Fibroblast of lung (primary cell): ENCODE measurements around the gene CDIP1.

ENCODE experiments used
- EZH2 ChIP-seq: IDR thresholded peaks from 2 replicates; pipeline ENCODE4 v1.5.1; 2012; ENCODE audit warnings: low read length, control low read depth, mild to moderate bottlenecking; ENCODE audit errors: missing control alignments
- TF ChIP-seq, protein P1 (sequence below), 2 donors: IDR thresholded peaks in 1 of 2; conservative IDR thresholded peaks in 1 of 2; 1 replicate in 1 of 2; 2 replicates in 1 of 2; pipeline ENCODE4 v1.5.1; 2011 to 2012; ENCODE audit warnings: low read length in 2 of 2, control low read depth in 1 of 2, inconsistent platforms in 1 of 2, low read depth in 1 of 2, mild to moderate bottlenecking in 1 of 2

DNA sequence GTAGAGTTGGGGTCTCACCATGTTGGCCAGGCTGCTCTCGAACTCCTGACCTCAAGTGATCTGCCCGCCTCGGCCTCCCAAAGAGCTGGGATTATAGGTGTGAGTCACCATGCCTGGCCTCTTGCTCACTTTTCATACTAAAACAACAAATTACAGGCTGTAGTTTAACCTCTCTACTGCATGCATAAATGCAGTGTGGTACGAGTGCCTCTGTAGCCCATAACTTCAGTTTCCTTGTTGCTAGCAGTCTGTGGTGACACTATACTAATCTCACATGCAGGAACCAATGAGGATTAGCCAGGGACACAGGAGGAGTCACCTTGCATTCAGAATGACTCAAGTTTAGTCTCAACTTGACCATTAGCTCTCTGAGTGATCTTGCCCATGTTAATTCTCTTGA is 42.3 kb downstream of the CDIP1 start:
- TF ChIP-seq, protein P1, sequence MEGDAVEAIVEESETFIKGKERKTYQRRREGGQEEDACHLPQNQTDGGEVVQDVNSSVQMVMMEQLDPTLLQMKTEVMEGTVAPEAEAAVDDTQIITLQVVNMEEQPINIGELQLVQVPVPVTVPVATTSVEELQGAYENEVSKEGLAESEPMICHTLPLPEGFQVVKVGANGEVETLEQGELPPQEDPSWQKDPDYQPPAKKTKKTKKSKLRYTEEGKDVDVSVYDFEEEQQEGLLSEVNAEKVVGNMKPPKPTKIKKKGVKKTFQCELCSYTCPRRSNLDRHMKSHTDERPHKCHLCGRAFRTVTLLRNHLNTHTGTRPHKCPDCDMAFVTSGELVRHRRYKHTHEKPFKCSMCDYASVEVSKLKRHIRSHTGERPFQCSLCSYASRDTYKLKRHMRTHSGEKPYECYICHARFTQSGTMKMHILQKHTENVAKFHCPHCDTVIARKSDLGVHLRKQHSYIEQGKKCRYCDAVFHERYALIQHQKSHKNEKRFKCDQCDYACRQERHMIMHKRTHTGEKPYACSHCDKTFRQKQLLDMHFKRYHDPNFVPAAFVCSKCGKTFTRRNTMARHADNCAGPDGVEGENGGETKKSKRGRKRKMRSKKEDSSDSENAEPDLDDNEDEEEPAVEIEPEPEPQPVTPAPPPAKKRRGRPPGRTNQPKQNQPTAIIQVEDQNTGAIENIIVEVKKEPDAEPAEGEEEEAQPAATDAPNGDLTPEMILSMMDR (conservative IDR thresholded peaks at IDR 0.05 in 1 of 2, IDR thresholded peaks at IDR 0.05 in 1 of 2; ENCODE audit: low read depth in 1 of 2, low read length in 2 of 2) = no peak
- no peak for TF ChIP-seq EZH2
